NCI-H460 (cell line): Measurements from ENCODE around the gene SLC9A8. TPM values are rescaled to one million over a fixed set of nuclear protein-coding genes. Genes with fewer than 3 reads are reported as not detected.
A peak's percentile ranks its signal among the peaks of the same experiment; 100 is the strongest.

Source experiments
- DNase-seq: peaks from one replicate; pipeline ENCODE4 v3.0.0-alpha.2; 2016; ENCODE audit warnings: low read depth; ENCODE audit errors: extremely low read depth
- total RNA-seq: library from RNA; depleted of rRNA; stranded (reverse); fragments of >200 nt; shearing (Covaris generic); gene quantifications from 2 replicates; pipeline ENCODE4 v1.2.3, GENCODE V29; 2014

The SLC9A8 gene
- total RNA-seq, 1 experiment from 2014 or later: 8.5 TPM

DNA sequence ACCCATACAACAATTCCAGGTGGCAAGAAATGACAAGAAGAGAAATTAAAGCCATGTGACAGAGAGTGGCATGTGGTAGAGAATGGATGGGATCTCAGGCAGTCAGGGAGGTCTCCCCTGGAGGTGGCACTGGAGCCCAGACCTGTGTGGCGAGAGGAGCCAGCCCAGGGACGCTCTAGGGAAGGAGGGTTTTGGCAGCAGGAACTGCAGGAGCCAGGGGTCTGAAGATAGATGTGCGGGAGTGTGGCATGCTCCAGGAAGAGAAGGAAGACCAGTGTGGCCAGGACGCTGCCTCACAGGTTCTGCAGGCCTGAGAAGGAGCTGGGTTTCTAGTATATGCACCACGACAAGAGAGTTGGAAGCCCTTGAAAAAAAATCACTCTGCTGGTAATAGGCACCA lies 57.6 kb downstream of the SLC9A8 start:
- DNase-seq: no peak

DNA sequence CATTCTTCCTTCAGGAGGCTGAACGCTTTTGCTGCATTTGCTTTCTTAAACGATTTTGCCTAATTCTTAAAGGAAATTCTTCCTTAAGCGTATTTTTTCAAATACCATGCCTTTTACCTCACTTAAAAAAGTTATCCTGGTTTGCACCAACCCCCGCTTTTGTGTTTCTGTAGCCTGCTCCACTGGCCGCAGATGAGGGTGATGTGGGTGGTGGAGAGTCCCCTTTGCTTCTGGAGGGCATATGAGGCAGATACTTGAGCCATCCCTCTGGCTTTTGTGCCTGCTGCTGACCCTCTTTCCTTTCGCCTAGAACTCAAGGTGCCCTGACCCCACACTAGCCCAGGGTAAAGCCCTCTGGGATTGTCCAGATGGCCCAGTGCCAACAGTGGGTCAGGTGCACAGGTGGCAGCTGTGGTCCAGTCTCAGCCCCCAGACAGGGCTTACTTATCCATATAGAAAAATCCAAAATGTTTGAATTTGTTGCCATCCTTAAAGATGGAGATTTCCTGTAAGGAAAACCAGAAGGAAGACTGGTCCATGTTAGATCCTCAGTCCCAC lies 58.8 kb downstream of the SLC9A8 start:
- no peak for DNase-seq

DNA sequence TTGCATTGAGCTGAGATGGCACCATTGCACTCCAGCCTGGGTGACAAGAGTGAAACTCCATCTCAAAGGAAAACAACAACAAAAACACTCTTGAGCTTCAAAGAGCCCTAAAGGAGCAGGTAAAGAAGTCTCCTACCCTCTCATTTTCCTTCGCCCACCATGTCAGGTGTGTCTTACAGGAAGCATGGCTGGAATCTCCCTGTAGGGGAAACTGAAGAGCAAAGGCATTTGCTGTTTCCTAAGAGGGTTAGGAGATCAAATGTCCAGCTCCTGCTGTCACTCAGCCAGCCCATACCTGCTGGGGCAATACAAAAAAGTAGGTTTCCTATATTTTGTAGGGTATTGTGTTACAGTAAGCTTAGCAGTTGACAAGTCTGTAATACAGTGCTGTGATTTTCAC lies 59.4 kb downstream of the SLC9A8 start:
- DNase-seq: no peak

DNA sequence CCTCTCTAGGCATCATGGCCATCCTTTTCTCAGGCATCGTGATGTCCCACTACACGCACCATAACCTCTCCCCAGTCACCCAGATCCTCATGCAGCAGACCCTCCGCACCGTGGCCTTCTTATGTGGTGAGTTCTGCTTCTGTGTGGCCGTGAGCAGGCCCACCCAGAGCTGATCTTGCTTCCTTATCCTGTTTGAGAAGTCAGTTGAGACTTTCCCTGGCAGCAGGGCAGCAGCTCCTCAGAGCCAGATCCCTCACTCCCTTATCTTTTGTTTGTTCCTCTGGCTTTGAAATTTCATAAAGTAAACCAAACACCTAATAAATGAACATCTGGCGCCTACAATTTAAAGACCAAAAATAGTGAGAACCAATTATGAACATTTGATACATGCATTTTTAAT lies 62.1 kb downstream of the SLC9A8 start:
- DNase-seq: no peak

DNA sequence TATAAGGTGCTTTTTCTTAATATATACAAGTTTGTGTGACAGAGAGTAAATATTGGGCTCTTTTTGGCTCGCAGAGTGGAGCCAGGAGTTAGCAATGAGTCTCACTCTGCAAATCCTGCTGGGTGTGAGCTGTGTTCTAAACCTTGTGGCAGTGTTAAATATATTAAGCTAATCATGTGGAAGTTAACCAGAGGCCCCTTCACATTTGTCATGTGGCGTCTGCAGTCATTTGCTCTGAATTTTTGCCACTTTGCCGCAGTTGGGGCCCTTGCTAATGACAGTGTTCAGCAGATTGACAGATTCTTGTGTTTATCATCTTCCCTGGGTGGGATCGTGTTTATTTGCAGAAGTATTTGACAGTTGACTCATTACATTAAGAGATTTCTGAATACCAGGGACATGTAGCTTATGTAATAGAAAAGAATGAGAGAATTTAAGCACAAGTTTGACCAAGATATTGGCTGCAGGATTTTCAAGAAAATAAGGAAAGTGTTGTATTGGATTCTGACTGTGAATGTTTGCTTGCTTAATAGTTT lies 64.8 kb downstream of the SLC9A8 start:
- no peak for DNase-seq

DNA sequence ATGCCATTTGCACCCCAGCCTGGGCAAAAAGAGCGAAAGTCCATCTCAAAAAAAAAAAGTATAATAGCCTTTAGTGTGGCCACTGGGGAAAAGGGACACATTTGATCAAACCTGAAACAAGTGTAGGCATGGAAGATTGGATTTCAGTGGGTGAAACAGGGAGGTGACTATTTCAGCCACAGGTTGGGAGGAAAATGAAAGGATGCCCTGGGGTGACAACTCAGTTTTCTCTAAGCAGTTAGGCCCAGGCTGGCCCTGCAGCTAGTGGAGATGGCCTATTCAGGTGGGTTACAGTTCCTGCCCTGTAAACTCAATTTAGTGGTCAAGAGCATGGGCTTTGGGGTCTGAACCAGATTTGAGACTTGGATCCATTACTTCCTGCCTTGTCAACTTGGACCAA lies 66.3 kb downstream of the SLC9A8 start:
- no peak for DNase-seq

DNA sequence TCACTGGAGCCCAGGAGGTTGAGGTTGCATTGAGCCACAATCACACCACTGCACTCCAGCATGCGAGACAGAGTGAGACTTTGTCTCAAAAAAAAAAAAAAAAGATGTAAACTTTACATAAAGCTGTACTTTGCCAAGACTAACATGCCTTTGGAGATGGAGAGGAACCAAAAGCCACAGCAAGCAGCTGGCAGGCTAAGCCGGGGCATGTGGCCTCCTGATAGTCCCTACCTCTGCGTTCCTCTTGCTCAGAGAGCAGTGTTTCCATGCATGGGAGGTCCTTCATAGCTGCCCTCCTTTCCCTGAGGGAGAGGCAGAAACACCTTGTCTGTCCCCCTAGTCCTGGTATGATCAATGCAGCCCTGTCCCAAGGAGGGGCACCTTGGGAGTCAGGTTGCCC lies 67.5 kb downstream of the SLC9A8 start:
- no peak for DNase-seq

DNA sequence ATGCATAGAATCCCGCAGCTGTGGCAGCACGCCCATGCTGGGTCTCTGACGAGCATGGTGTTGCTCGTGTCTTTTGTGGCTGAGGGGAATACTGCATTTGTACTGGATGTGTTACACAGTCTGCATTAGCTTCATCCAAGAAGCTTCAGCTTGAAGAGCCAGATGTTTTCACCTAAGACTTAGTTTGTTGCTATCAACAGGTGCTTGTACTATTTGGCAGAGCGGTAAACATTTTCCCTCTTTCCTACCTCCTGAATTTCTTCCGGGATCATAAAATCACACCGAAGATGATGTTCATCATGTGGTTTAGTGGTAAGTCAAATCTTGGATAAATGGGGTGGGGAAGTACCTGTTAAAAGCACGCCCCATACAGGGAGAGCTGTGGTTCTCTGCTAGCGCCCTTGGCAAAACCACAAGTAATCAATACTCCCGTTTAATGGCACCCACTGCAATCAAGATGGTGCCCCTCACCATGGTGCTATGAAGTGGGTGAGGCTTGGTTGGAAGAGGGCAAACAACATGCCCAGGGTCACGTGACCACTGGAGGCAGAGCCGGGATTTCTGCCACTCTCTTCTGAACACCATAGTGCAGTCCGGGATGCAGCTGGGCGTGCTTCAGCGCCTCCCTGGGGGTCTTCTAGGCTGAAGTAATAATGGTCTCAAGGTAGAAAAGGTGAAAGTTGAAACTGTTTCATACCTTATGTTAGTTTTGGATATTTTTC lies 68.3 kb downstream of the SLC9A8 start:
- no peak for DNase-seq

DNA sequence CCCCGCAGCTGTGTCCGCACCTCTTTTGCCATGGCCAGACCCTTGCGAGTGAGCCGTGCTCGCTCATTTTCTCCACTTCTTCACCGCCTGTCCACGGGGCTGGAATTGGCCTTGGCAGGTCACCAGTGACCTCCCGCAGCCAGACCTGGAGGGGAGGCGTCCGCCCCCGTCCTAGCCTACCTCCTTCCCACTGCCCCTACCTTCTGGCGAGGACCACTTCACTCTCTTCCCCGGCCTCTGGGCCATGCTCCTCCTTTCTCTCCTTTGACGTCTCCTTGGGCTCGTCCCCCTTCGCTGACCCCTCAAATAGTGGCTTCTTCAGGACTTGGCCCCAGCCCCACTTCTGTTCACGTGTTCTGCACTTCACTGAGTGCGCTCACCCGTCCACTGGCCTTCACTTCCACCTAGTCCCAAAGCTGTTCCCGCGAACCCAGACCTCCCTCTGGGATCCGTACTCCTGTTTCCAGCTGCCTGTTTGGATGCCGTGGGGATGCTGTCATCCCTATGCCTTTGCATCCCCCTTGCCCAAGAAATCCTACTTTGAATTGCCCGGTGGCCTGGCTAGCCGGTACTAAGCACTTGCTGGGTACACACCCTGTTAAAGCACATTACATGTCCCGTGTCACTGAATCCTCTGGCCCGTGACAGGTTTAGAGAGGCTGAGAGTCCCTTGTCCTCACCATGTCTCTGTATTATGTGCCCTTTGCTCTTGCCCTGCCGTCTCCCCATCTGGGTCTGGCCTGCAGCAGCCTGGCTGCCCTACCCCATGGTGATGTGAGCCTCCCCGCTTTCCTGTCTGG lies 69.7 kb downstream of the SLC9A8 start:
- DNase-seq: no peak

DNA sequence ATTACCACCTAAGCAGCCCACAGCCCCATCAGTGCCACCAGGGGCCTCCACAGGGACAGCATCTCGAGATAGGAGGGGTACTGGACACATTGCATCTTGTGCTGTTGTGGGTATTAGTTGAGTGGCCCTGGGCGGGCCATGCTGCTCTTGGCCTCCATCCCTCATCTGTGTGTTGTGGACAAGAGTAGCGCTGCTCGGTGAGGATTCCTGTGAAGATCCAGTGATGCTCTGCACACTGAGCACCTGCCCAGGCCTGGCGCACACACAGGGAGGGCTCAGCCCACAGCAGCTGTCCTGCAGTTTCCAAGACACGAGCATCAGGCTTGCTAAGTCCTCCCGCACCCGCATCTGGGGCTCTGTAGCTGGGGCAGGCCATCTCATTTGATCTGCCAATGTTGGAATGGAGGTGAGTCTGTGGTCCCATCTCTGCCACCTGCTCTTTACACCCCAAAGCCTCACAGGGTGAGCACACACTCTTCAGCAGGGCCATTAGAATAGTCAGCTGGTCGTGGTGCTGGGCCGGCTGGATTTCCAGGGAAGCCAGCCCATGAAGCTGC lies 70.7 kb downstream of the SLC9A8 start:
- no peak for DNase-seq

DNA sequence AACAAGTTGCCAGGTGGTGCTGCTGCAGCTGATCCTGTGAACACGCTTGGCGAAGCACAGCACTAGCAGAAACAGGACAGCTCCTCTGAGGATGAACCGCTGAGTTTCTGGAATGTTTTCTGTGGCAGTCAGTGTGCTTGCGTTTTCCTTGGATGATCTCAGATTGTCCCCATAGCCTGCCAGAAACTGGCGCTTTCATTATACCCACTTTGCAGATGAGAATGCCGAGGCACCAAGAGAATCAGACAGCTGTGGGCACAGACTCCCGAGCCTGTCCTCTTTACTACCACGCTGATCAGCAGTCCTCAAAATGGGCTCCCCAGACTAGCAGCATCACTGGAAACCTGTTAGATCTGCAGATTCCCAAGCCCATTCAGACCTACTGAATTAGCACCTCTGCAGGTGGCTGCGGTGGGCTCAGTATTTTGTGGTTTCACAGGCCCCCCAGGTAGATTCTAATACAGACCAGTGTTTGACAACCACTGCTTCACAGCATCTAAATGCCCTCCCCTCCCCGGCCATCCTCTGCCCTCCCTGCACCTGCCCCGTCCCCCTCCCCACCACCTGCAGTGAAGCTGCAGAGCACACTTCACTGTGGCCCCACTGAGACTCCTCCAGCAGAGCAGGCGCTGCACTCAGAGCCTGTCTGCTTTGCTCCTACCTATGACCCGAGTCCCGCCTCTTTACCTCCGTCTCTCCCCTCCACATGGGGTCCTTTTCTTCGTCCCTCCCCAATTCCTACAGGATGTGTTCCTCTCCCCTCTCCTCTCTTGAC lies 73.1 kb downstream of the SLC9A8 start:
- DNase-seq: no peak

DNA sequence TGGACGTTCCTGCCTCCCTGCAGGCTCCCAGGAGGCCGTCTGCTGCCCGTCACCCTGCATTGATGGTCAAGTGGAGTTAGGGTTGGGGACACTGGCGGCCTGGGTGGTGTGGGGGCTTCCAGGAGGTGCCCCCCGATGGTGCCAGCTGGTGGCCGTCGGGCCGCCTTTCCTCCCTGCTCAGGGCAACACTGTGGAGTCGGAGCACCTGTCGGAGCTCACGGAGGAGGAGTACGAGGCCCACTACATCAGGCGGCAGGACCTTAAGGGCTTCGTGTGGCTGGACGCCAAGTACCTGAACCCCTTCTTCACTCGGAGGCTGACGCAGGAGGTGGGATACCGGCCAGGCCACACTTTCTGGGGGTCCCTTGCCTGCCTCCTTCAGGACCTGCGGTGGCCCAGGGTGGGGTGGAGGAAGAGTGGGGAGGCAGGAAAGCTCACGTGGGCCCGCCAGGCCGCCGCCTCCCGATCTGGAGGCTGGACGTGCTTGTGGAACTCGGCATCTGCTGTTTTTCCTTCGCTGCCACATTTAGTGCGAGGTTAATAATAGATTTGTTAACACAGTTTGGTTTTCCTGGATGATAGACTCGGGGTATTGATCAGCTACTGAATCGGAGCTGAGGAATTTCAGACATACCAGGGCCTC lies 74.1 kb downstream of the SLC9A8 start:
- DNase-seq: no peak

DNA sequence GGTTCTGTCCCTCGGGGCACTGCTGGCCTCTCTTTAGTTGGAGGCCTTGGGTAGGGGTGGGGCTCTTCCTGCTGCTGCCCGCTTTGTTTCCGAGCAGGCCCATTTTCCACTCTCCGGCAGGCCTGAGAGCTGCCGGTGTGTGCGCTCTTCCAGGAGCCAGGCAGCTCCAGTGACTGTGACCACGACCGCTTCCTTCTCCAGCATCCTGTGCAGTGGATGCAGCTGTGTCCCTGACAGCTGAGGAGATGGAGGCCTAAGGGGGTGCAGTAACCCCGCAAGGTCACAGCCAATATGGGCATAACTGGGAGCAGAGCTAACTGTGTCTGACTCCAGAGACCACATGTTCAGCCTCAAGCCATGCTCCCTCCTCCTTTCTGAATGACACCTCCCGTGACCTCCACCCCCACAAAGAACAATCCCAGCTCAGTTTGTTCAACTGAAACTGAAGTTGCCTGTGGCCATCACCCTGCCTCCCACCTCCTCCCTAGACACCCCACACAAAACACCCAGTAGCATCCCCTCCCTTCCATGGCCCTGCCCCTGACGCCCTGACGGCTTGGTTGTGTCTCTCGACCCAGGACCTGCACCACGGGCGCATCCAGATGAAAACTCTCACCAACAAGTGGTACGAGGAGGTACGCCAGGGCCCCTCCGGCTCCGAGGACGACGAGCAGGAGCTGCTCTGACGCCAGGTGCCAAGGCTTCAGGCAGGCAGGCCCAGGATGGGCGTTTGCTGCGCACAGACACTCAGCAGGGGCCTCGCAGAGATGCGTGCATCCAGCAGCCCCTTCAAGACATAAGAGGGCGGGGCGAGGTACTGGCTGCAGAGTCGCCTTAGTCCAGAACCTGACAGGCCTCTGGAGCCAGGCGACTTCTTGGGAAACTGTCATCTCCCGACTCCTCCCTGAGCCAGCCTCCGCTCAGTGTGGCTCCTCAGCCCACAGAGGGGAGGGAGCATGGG lies 74.9 kb downstream of the SLC9A8 start:
- DNase-seq: no peak

DNA sequence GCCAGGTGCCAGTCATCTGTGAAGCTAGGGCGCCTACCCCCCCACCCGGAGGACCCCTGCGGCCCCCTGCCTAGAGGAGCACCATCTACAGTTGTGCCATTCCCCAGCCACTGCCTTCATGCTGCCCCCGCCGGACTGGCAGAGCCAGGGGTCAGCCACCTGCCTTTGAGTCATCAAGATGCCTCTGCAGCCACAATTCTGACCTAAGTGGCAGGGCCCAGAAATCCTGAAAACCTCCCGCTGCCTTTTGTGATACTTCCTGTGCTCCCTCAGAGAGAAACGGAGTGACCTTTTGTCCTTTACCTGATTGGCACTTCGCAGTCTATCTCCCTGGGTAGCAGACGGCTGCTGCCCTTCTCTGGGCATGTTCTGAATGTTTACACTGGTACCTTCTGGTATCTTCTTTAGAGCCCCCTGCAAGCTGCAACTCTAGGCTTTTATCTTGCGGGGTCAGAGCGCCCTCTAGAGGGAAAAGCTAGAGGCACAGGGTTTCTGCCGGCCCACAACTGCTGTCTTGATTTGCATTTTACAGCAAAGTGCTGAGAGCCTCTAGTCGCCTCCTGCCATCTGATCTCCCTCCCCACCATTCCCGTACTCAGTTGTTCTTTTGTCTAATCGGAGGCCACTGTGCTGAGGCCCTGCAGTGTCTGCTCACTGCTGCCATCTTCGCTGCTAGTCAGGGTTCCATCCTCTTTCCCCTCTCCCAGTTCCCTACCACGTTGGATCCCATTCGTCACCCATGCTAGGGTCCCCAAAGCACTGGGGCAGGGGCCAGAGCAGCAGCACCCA lies 75.8 kb downstream of the SLC9A8 start:
- DNase-seq: peak; percentile 41

DNA sequence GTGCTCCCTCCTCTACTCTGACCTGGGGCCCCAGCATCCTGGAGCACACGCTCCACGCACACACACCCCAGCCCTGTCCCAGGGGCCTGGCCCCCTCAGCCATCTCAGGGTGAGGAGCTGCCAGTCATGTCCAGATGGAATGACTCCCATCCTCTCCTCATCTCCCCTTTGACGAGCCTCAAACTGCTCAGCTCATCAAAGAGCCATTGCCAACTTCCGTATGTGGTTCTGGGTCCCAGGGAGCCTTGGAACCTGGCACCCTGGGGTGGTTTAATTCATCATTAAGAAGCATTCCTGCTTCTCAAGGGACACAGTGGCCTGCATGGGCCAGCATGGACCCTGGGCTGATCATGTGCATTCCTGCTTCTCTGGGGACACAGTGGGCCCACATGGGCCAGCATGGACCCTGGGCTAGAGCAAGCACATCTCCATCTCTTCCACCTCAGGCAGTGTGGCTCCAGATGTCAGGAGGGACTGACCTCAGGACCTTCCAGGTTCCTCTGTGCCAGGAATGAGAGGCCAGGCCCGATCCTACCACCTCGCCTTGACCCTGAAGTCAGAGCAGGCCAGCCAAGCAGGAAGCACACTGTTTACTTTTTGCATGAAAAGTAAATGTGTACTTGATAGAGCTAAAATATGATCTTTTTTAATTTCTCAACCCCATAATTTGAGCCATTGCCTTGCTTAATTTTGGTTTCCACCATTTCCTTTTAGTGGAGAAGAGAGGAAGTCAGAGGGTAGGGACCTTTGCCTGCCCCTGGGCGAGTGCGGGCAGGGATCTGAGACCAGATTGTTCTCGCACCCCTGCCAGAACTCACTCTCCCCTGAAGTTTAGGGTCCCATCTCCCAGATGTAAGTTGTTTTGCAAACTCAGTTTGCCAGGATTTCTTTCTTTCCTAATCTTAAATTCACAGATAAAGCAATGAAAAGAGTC lies 76.6 kb downstream of the SLC9A8 start:
- no peak for DNase-seq

DNA sequence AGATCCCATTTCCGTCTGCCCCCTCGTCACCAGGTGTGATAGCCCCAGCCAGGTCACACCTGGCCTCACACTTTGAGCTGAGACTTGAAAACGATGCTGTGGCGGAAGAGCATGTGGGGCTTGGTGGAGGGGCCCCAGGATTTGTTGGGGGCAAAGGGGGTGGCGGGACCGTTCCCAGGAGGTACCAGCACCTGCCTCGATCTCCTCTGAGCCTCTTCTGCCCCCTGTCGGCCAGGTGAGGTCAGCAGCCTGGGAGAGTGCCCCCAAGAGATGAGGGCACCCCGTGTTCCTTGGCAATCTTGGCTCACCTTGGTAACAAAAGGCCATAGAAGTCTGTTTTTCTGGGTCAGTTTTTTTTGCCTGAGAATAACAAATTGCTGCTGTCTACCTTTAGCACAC lies 77.3 kb downstream of the SLC9A8 start:
- DNase-seq: no peak
